Hematopoietic multipotent progenitor cell treated with erythropoietin and hydrocortisone succinate and interleukin-3 and kit ligand, for 8 days (in vitro differentiated cells): ENCODE measurements around the gene AFG3L2.

Experiments used
- DNase-seq: peaks from one replicate; pipeline ENCODE4 v3.0.0-alpha.2; 2015

Gene AFG3L2

GRCh38 chr18:12299862-12300261 lies 77.2 kb downstream of the AFG3L2 start:
- no peak for DNase-seq

GRCh38 chr18:12296457-12296856 lies 80.6 kb downstream of the AFG3L2 start:
- DNase-seq: no peak

GRCh38 chr18:12296087-12296403 lies 81.0 kb downstream of the AFG3L2 start:
- no peak for DNase-seq

- no peak for DNase-seq
These were observed 81.5 kb downstream of the AFG3L2 start for GRCh38 chr18:12295389-12296086.

- no peak for DNase-seq
These were observed 83.2 kb downstream of the AFG3L2 start for GRCh38 chr18:12293831-12294230.

GRCh38 chr18:12291690-12292089 lies 85.3 kb downstream of the AFG3L2 start:
- DNase-seq: no peak

- no peak for DNase-seq
These were observed 85.9 kb downstream of the AFG3L2 start for GRCh38 chr18:12291161-12291560.

GRCh38 chr18:12290086-12290485 lies 86.9 kb downstream of the AFG3L2 start:
- DNase-seq: no peak

- DNase-seq: no peak
These were observed 88.6 kb downstream of the AFG3L2 start for GRCh38 chr18:12288403-12288755.

- peak; percentile 38 for DNase-seq
These were observed 89.2 kb downstream of the AFG3L2 start for GRCh38 chr18:12287684-12288402.

GRCh38 chr18:12287131-12287681 lies 89.8 kb downstream of the AFG3L2 start:
- no peak for DNase-seq

- peak; percentile 59 for DNase-seq
These were observed 93.4 kb downstream of the AFG3L2 start for GRCh38 chr18:12283666-12284065.

GRCh38 chr18:12283256-12283655 lies 93.8 kb downstream of the AFG3L2 start:
- DNase-seq: peak; percentile 26

- no peak for DNase-seq
These were observed 94.5 kb downstream of the AFG3L2 start for GRCh38 chr18:12282442-12283039.

GRCh38 chr18:12281861-12282260 lies 95.2 kb downstream of the AFG3L2 start:
- DNase-seq: no peak

- DNase-seq: no peak
These were observed 97.1 kb downstream of the AFG3L2 start for GRCh38 chr18:12279781-12280531.
